Measurements from ENCODE around the gene SPOCK1. TPM values are rescaled to one million over a fixed set of nuclear protein-coding genes. Genes with fewer than 3 reads are reported as not detected.

SPOCK1 gene
- total and polyA plus RNA-seq, 10 donors = 0.50 to 17.0 (median 6.6) TPM

GRCh38 chr5:137122075-137122474, 377.1 kb downstream of the SPOCK1 start:
- no peaks in the 10 kb centered on the region for H3K9me3 ChIP-seq
- TF ChIP-seq POLR2AphosphoS5 (IDR thresholded peaks at IDR 0.05) (no peak), POLR2A (IDR thresholded peaks at IDR 0.05) (no peak), CTCF (IDR thresholded peaks at IDR 0.05 in 8 of 11, conservative IDR thresholded peaks at IDR 0.05 in 3 of 11) (no peak)
- WGBS, 5 donors = 48 to 65% (median 53%) methylated on average over 3 of the region's 3 CpGs
- H3K27ac ChIP-seq = no peak overlapping the region
- DNase-seq = no peak
- intact Hi-C loops (cut with DNase I; ENCODE audit: low total_unique reads) = no loop called here
- no peaks in the 10 kb centered on the region for H3K27me3 ChIP-seq (replicated peaks in 1 of 7)
- no peaks in the 10 kb centered on the region for H3K36me3 ChIP-seq
- no peak overlapping the region for H3K4me3 ChIP-seq
- H3K4me1 ChIP-seq = no peaks in the 10 kb centered on the region

- intact Hi-C loops (cut with DNase I; ENCODE audit: low total_unique reads) = no loop called here
- no peaks in the 10 kb centered on the region for H3K27me3 ChIP-seq (replicated peaks in 1 of 7)
- peak overlapping the region in 2 of 8 donors; percentile 25 for H3K27ac ChIP-seq
- no peaks in the 10 kb centered on the region for H3K9me3 ChIP-seq
- H3K4me3 ChIP-seq = no peak overlapping the region
- 56 to 78% (median 74%) methylated on average over 6 of the region's 6 CpGs for WGBS, 5 donors
- no peak for DNase-seq
- no peaks in the 10 kb centered on the region for H3K36me3 ChIP-seq
- no peak for TF ChIP-seq POLR2AphosphoS5 (IDR thresholded peaks at IDR 0.05)
- no peak for TF ChIP-seq CTCF (IDR thresholded peaks at IDR 0.05 in 8 of 11, conservative IDR thresholded peaks at IDR 0.05 in 3 of 11)
- no peak for TF ChIP-seq POLR2A (IDR thresholded peaks at IDR 0.05)
- peaks cover 0 to 5% (median 0%) of the 10 kb centered on the region in 6 donors for H3K4me1 ChIP-seq
Measured at GRCh38 chr5:137119321-137119720, 379.8 kb downstream of the SPOCK1 start.

- H3K27me3 ChIP-seq (replicated peaks in 1 of 7) = no peaks in the 10 kb centered on the region
- no peak overlapping the region for H3K27ac ChIP-seq
- TF ChIP-seq POLR2A (IDR thresholded peaks at IDR 0.05) (no peak), POLR2AphosphoS5 (IDR thresholded peaks at IDR 0.05) (no peak)
- WGBS, 5 donors = 68 to 77% (median 73%) methylated on average over 5 of the region's 5 CpGs
- no peak for DNase-seq
- peaks cover 0 to 5% (median 0%) of the 10 kb centered on the region in 6 donors for H3K4me1 ChIP-seq
- intact Hi-C loops (cut with DNase I; ENCODE audit: low total_unique reads) = no loop called here
- no peak overlapping the region for H3K4me3 ChIP-seq
- no peaks in the 10 kb centered on the region for H3K36me3 ChIP-seq
- H3K9me3 ChIP-seq = no peaks in the 10 kb centered on the region
Measured at GRCh38 chr5:137118629-137119028, 380.5 kb downstream of the SPOCK1 start.

DNA sequence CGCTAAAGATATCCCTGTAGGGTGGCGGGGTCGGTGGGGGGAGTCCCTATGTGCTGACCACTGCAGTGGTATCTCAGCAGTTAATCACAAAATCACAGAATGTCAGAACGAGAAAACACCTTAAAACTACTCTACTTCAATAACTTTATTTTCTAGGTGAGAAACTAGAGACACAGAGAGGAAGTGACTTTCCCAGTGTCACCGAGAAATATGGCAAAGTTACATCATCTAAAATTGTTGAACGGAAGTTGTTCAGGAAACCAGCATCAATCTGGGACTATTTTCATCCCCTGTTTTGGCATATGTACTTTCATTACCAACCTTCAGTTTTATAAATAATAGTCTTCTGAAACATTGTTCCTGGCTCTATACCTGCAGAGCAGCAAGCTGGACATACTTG, 384.0 kb downstream of the SPOCK1 start:
- TF ChIP-seq POLR2A (IDR thresholded peaks at IDR 0.05) (no peak), CTCF (IDR thresholded peaks at IDR 0.05 in 8 of 11, conservative IDR thresholded peaks at IDR 0.05 in 3 of 11) (no peak), POLR2AphosphoS5 (IDR thresholded peaks at IDR 0.05) (no peak)
- no peak for DNase-seq
- Histone ChIP-seq H3K27me3 (replicated peaks in 1 of 7) (no peaks in the 10 kb centered on the region), H3K4me3 (no peak overlapping the region), H3K9me3 (no peaks in the 10 kb centered on the region), H3K4me1 (peaks cover 0 to 5% (median 0%) of the 10 kb centered on the region in 6 donors), H3K27ac (no peak overlapping the region), H3K36me3 (no peaks in the 10 kb centered on the region)
- 24 to 41% (median 31%) methylated on average over 6 of the region's 6 CpGs for whole genome bisulfite sequencing, 5 donors
- intact Hi-C loops (cut with DNase I; ENCODE audit: low total_unique reads) = no loop called here

- 33 to 38% (median 36%) methylated on average over 2 of the region's 2 CpGs for WGBS, 5 donors
- H3K27me3 ChIP-seq (replicated peaks in 1 of 7) = no peaks in the 10 kb centered on the region
Measured at GRCh38 chr5:137114529-137114928, 384.6 kb downstream of the SPOCK1 start.

More at GRCh38 chr5:137114529-137114928, 384.6 kb downstream of the SPOCK1 start:
- intact Hi-C loops (cut with DNase I; ENCODE audit: low total_unique reads) = no loop called here
- H3K4me3 ChIP-seq = no peak overlapping the region
- peaks cover 0 to 5% (median 0%) of the 10 kb centered on the region in 6 donors for H3K4me1 ChIP-seq
- no peak overlapping the region for H3K27ac ChIP-seq
- no peaks in the 10 kb centered on the region for H3K36me3 ChIP-seq
- TF ChIP-seq POLR2A (IDR thresholded peaks at IDR 0.05) (no peak), POLR2AphosphoS5 (IDR thresholded peaks at IDR 0.05) (no peak), CTCF (IDR thresholded peaks at IDR 0.05 in 8 of 11, conservative IDR thresholded peaks at IDR 0.05 in 3 of 11) (no peak)
- H3K9me3 ChIP-seq = no peaks in the 10 kb centered on the region
- no peak for DNase-seq
